A673 (cell line): Measurements from ENCODE around the gene SNAP91. TPM values are rescaled to one million over a fixed set of nuclear protein-coding genes. Genes with fewer than 3 reads are reported as not detected.

Experiments used
- BruUV-seq: library from RNA; stranded (reverse); fragments of 400-500 nt; replicated peaks from 2 replicates; lab custom pipeline; 2021; lab: Mats Ljungman, UMichigan
- CTCF ChIA-PET: fragments of 300-600 bp; sonication (Branson Sonifier 250); formaldehyde crosslinking; loops from one replicate; lab custom pipeline; 2022; ENCODE audit warnings: antibody characterized with exemption; lab: Charles Lee
- POLR2A ChIA-PET: fragments of 300-600 bp; sonication (Branson Sonifier 250); formaldehyde crosslinking; loops from one replicate; lab custom pipeline; 2022; ENCODE audit warnings: antibody characterized with exemption; ENCODE audit not compliant: low non-redundant PET; lab: Charles Lee
- DNase-seq: peaks from one replicate; pipeline ENCODE4 v3.0.0-alpha.2; 2015; ENCODE audit warnings: low spot score
- H3K27ac ChIP-seq: fragments of 200-600 bp; sonication (generic); 2 replicates; pipeline ENCODE4 v1.5.1; 2016; ENCODE audit warnings: mixed run types, low read depth, mild to moderate bottlenecking, mixed read lengths, antibody characterized with exemption, low read length; ENCODE audit not compliant: poor library complexity, severe bottlenecking
- H3K27me3 ChIP-seq: fragments of 200-600 bp; sonication (generic); replicated peaks from 2 replicates; pipeline ENCODE4 v1.6.1; 2017; ENCODE audit warnings: mixed run types, low read depth, mild to moderate bottlenecking, mixed read lengths, antibody characterized with exemption, low read length; ENCODE audit not compliant: insufficient read depth, poor library complexity
- H3K36me3 ChIP-seq: fragments of 200-600 bp; sonication (generic); 2 replicates; pipeline ENCODE4 v1.6.1; 2016; ENCODE audit warnings: mixed run types, mild to moderate bottlenecking, mixed read lengths, antibody characterized with exemption, low read length; ENCODE audit not compliant: insufficient read depth, poor library complexity, severe bottlenecking
- H3K4me1 ChIP-seq: fragments of 200-600 bp; sonication (generic); 2 replicates; pipeline ENCODE4 v1.6.1; 2017; ENCODE audit warnings: mixed run types, mild to moderate bottlenecking, mixed read lengths, antibody characterized with exemption, low read length; ENCODE audit not compliant: insufficient read depth, poor library complexity, severe bottlenecking
- H3K4me3 ChIP-seq: fragments of 200-600 bp; sonication (generic); 2 replicates; pipeline ENCODE4 v1.5.1; 2016; ENCODE audit warnings: low read depth, mixed run types, mild to moderate bottlenecking, mixed read lengths, low read length; ENCODE audit not compliant: poor library complexity, severe bottlenecking
- H3K9me3 ChIP-seq: fragments of 200-600 bp; sonication (generic); 2 replicates; pipeline ENCODE4 v1.6.1; 2016; ENCODE audit warnings: mixed run types, low read depth, mild to moderate bottlenecking, mixed read lengths, antibody characterized with exemption, low read length; ENCODE audit not compliant: poor library complexity, severe bottlenecking
- EZH2 ChIP-seq: fragments of 200-600 bp; sonication (generic); IDR thresholded peaks from 2 replicates; pipeline ENCODE4 v1.6.1; 2017; ENCODE audit warnings: borderline replicate concordance, low read depth, mild to moderate bottlenecking, mixed read lengths, antibody characterized with exemption, low read length; ENCODE audit not compliant: poor library complexity, severe bottlenecking
- intact Hi-C: fragments of 100-400 bp; cut with micrococcal nuclease; formaldehyde crosslinking; loops from one replicate; pipeline ENCODE4 v1.10.0; 2022; ENCODE audit not compliant: unreplicated experiment
- total RNA-seq: library from RNA; stranded (reverse); gene quantifications from 2 replicates; pipeline ENCODE4 v1.2.3, GENCODE V29; 2021
- TF ChIP-seq, protein P1 (sequence below): fragments of 300-800, 200-600 bp; sonication (generic); conservative IDR thresholded peaks from 2 replicates; pipeline ENCODE4 v1.5.1; 2017; ENCODE audit warnings: low read depth, mild to moderate bottlenecking, antibody characterized with exemption, low read length, moderate library complexity, mixed read lengths

SNAP91 gene
- total RNA-seq, 1 experiment from 2014 or later, result 0.62 TPM

DNA sequence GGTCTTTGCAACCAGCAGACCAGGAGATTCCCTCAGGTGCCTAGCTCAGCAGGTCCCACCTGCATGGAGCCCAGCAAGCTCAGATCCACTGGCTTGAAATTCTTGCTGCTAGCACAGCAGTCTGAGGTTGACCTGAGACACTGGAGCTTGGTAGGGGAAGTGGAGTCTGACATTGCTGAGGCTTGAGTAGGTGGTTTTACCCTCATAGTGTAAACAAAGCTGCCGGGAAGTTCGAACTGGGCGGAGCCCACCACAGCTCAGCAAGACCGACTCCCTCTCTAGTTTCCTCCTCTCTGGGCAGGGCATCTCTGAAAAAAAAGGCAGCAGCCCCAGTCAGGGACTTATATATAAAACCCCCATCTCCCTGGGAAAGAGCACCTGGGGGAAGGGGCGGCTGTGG, 162.3 kb downstream of the SNAP91 start:
- no peaks in the 10 kb centered on the region for H3K4me1 ChIP-seq
- TF ChIP-seq, protein P1, sequence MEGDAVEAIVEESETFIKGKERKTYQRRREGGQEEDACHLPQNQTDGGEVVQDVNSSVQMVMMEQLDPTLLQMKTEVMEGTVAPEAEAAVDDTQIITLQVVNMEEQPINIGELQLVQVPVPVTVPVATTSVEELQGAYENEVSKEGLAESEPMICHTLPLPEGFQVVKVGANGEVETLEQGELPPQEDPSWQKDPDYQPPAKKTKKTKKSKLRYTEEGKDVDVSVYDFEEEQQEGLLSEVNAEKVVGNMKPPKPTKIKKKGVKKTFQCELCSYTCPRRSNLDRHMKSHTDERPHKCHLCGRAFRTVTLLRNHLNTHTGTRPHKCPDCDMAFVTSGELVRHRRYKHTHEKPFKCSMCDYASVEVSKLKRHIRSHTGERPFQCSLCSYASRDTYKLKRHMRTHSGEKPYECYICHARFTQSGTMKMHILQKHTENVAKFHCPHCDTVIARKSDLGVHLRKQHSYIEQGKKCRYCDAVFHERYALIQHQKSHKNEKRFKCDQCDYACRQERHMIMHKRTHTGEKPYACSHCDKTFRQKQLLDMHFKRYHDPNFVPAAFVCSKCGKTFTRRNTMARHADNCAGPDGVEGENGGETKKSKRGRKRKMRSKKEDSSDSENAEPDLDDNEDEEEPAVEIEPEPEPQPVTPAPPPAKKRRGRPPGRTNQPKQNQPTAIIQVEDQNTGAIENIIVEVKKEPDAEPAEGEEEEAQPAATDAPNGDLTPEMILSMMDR, result no peak
- TF ChIP-seq EZH2, result no peak
- intact Hi-C loops, result no loop called here
- BruUV-seq, result no TSS peak
- DNase-seq, result no peak
- no peak overlapping the region for H3K27ac ChIP-seq
- no peaks in the 10 kb centered on the region for H3K36me3 ChIP-seq
- H3K4me3 ChIP-seq, result no peak overlapping the region
- ChIA-PET POLR2A (interaction anchor here (0.6 kb wide), 1 partner anchor 238 kb away, joined by 3 read pairs; no protein-coding TSS in a partner anchor), CTCF (no interaction called here)
- H3K9me3 ChIP-seq, result no peaks in the 10 kb centered on the region
- no peaks in the 10 kb centered on the region for H3K27me3 ChIP-seq

DNA sequence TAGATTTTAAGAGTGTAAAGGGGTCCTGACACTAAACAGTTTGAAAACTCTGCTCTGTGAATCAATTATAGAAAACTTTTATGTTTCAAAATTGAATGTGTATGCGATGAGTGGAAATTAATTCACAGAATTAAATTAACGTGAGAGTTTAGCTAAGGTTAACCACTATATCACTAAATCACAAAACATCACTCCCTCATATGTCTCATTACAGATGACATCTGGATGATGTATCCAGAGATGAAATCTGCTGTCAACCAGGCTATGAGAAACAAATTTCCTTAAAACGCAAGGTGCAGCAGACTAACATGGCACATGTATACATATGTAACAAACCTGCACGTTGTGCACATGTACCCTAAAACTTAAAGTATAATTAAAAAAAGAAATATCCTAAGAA, 169.2 kb downstream of the SNAP91 start:
- BruUV-seq, result no TSS peak
- no peak for DNase-seq
- intact Hi-C loops, result no loop called here
- TF ChIP-seq EZH2, result no peak
- POLR2A ChIA-PET, result no interaction called here
- no peaks in the 10 kb centered on the region for H3K4me1 ChIP-seq
- H3K9me3 ChIP-seq, result no peaks in the 10 kb centered on the region
- CTCF ChIA-PET, result no interaction called here
- H3K27me3 ChIP-seq, result no peaks in the 10 kb centered on the region
- H3K27ac ChIP-seq, result no peak overlapping the region
- H3K36me3 ChIP-seq, result no peaks in the 10 kb centered on the region
- no peak overlapping the region for H3K4me3 ChIP-seq

DNA sequence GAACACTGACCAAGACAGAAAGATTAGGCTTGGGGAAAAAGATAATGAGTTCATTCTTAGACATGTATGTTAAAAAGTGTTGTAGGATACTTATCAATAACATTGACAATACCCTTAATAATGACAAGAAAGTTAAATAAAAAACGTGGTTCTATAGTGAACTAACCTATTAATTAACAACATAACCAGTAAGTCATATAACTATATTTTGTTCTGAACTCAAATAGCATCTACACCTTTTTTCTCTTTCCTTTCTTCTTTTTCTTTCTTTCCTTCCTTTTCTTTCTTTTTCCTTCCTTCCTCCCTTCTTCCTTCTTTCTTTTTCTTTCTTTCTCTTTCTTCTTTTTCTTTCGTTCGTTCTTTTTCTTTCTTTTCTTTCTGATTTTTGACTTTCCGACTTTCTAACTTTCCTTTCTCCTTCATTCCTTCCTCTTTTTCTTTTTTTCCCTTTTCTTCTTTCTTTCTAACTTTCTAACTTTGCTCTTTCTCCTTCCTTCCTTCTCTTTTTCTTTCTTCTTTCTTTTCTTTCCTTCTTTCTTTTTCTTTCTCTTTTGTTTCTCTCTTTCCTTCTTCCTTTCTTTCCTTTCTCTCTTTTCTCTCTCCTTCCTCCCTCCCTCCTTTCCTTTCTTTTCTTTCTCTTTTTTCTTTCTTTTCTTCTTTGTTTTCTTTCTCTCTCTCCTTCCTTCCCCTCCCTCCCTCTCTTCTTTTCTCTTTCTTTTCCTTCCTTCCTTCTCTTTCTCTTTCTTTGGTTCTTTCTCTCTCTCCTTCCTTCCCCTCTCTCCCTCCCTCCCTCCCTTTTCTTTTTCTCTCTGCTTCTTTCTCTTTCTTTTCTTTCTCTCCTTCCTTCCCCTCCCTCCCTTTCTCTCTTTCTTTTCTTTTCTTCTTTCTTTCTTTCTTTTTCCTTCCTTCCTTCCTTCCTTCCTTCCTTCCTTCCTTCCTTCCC, 172.0 kb downstream of the SNAP91 start:
- Histone ChIP-seq H3K4me1 (no peaks in the 10 kb centered on the region), H3K4me3 (no peak overlapping the region), H3K36me3 (no peaks in the 10 kb centered on the region), H3K9me3 (no peaks in the 10 kb centered on the region), H3K27me3 (no peaks in the 10 kb centered on the region), H3K27ac (no peak overlapping the region)
- ChIA-PET POLR2A (no interaction called here), CTCF (interaction anchor here (0.6 to 1.0 kb wide), 9 partner anchors 10 to 1276 kb away, joined by 3 to 7 read pairs (median 3); partner anchors contain the start of gene DOP1A)
- intact Hi-C loops, result no loop called here
- no peak for TF ChIP-seq EZH2
- TF ChIP-seq, protein P1, result no peak
- no peak for DNase-seq
- no TSS peak for BruUV-seq
